ENCODE measurements around the gene HDAC9.

The HDAC9 gene

DNA sequence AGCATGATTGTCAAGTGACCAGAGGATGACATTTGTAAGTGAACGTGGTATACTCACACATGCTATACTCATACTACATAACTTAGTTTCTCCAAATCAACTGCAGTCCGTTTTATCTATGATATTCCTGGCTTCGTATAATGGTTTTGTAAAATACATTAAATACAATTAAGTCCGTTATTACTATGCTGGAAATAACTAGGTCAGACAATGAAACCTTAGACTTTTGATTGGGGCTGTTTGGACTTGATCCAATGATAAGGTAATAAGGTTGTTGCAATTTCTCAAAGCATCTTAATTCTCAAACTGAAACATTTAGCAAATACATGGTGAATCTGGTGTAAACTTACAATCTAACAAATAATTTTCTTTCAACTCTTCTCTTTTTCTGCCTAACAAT is 504.9 kb downstream of the HDAC9 start:
- Histone ChIP-seq H3K4me3 (ENCODE audit: low read depth, low read length) (no peak overlapping the region), H3K4me1 (ENCODE audit: control insufficient read depth, insufficient read depth, low read length) (no peaks in the 10 kb centered on the region), H3K36me3 (ENCODE audit: control insufficient read depth in 2 of 2, insufficient read depth in 1 of 2, low read length in 2 of 2) (no peaks in the 10 kb centered on the region), H3K9me3 (ENCODE audit: control insufficient read depth, insufficient read depth, low read depth, low read length) (no peaks in the 10 kb centered on the region), H3K27ac (ENCODE audit: extremely low read depth, low read depth, low read length) (no peak overlapping the region)
- TF ChIP-seq ZNF311 (tag by site-specific recombination; IDR thresholded peaks at IDR 0.05; ENCODE audit: borderline replicate concordance) (no peak), ZNF214 (tag by site-specific recombination; IDR thresholded peaks at IDR 0.05; ENCODE audit: borderline replicate concordance) (no peak), ZNF555 (tag by site-specific recombination; conservative IDR thresholded peaks at IDR 0.05) (no peak), ZNF621 (tag by site-specific recombination; IDR thresholded peaks at IDR 0.05) (no peak)
- TF ChIP-seq, protein P1, sequence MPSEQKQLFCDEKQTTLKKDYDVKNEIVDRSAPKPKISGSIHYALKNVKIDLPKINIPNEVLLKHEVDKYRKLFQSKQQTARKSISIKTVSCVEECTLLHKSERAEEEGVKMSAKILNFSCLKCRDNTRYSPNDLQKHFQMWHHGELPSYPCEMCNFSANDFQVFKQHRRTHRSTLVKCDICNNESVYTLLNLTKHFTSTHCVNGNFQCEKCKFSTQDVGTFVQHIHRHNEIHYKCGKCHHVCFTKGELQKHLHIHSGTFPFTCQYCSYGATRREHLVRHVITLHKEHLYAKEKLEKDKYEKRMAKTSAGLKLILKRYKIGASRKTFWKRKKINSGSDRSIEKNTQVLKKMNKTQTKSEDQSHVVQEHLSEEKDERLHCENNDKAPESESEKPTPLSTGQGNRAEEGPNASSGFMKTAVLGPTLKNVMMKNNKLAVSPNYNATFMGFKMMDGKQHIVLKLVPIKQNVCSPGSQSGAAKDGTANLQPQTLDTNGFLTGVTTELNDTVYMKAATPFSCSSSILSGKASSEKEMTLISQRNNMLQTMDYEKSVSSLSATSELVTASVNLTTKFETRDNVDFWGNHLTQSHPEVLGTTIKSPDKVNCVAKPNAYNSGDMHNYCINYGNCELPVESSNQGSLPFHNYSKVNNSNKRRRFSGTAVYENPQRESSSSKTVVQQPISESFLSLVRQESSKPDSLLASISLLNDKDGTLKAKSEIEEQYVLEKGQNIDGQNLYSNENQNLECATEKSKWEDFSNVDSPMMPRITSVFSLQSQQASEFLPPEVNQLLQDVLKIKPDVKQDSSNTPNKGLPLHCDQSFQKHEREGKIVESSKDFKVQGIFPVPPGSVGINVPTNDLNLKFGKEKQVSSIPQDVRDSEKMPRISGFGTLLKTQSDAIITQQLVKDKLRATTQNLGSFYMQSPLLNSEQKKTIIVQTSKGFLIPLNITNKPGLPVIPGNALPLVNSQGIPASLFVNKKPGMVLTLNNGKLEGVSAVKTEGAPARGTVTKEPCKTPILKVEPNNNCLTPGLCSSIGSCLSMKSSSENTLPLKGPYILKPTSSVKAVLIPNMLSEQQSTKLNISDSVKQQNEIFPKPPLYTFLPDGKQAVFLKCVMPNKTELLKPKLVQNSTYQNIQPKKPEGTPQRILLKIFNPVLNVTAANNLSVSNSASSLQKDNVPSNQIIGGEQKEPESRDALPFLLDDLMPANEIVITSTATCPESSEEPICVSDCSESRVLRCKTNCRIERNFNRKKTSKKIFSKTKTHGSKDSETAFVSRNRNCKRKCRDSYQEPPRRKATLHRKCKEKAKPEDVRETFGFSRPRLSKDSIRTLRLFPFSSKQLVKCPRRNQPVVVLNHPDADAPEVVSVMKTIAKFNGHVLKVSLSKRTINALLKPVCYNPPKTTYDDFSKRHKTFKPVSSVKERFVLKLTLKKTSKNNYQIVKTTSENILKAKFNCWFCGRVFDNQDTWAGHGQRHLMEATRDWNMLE (tag by site-specific recombination; conservative IDR thresholded peaks at IDR 0.05; ENCODE audit: low read depth): no peak
- TF ChIP-seq, protein P2, sequence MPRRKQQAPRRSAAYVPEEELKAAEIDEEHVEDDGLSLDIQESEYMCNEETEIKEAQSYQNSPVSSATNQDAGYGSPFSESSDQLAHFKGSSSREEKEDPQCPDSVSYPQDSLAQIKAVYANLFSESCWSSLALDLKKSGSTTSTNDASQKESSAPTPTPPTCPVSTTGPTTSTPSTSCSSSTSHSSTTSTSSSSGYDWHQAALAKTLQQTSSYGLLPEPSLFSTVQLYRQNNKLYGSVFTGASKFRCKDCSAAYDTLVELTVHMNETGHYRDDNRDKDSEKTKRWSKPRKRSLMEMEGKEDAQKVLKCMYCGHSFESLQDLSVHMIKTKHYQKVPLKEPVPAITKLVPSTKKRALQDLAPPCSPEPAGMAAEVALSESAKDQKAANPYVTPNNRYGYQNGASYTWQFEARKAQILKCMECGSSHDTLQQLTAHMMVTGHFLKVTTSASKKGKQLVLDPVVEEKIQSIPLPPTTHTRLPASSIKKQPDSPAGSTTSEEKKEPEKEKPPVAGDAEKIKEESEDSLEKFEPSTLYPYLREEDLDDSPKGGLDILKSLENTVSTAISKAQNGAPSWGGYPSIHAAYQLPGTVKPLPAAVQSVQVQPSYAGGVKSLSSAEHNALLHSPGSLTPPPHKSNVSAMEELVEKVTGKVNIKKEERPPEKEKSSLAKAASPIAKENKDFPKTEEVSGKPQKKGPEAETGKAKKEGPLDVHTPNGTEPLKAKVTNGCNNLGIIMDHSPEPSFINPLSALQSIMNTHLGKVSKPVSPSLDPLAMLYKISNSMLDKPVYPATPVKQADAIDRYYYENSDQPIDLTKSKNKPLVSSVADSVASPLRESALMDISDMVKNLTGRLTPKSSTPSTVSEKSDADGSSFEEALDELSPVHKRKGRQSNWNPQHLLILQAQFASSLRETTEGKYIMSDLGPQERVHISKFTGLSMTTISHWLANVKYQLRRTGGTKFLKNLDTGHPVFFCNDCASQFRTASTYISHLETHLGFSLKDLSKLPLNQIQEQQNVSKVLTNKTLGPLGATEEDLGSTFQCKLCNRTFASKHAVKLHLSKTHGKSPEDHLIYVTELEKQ (tag by site-specific recombination; IDR thresholded peaks at IDR 0.05; ENCODE audit: borderline replicate concordance): no peak
- POLR2A ChIA-PET: no interaction called here
- CTCF ChIA-PET: no interaction called here

DNA sequence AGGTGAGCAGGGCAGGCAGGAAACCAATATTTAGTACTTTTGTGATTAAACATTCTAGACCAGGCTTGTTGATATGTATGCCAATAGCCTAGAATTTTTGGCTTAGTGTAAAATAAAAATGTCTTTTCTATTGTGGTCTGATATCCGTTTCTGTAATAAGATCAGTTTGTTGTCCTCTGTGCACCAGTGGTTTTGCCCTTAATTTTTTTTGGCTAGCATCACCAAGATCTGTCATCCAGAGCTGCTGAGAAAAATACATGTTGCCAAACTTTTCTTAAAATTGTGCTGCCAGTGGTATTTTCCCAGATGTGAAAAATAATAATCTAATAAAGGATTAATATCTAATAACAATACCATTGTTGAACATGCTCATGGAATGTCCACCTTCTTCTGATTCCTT is 506.3 kb downstream of the HDAC9 start:
- Histone ChIP-seq H3K4me3 (ENCODE audit: low read depth, low read length) (no peak overlapping the region), H3K9me3 (ENCODE audit: control insufficient read depth, insufficient read depth, low read depth, low read length) (no peaks in the 10 kb centered on the region), H3K27ac (ENCODE audit: extremely low read depth, low read depth, low read length) (no peak overlapping the region), H3K4me1 (ENCODE audit: control insufficient read depth, insufficient read depth, low read length) (no peaks in the 10 kb centered on the region), H3K36me3 (ENCODE audit: control insufficient read depth in 2 of 2, insufficient read depth in 1 of 2, low read length in 2 of 2) (no peaks in the 10 kb centered on the region)
- POLR2A ChIA-PET: no interaction called here
- CTCF ChIA-PET: no interaction called here
- TF ChIP-seq ZNF747 (tag by site-specific recombination; IDR thresholded peaks at IDR 0.05) (no peak), ZNF169 (tag by site-specific recombination; IDR thresholded peaks at IDR 0.05) (no peak), ZNF76 (tag by site-specific recombination; IDR thresholded peaks at IDR 0.05; ENCODE audit: borderline replicate concordance, low read depth) (no peak), ZNF2 (tag by site-specific recombination; IDR thresholded peaks at IDR 0.05) (no peak), ZBTB20 (tag by site-specific recombination; IDR thresholded peaks at IDR 0.05) (no peak), KLF7 (tag by site-specific recombination; IDR thresholded peaks at IDR 0.05; ENCODE audit: borderline replicate concordance) (no peak), HOXD13 (CRISPR knock-in tag; IDR thresholded peaks at IDR 0.05; ENCODE audit: borderline replicate concordance) (no peak), GLI4 (tag by site-specific recombination; IDR thresholded peaks at IDR 0.05) (no peak), ZNF561 (tag by site-specific recombination; IDR thresholded peaks at IDR 0.05; ENCODE audit: borderline replicate concordance) (no peak), ZNF175 (tag by site-specific recombination; IDR thresholded peaks at IDR 0.05) (no peak), SETDB1 (IDR thresholded peaks at IDR 0.05; ENCODE audit: insufficient read length, low read length) (no peak)
- TF ChIP-seq, protein P1 (tag by site-specific recombination; conservative IDR thresholded peaks at IDR 0.05; ENCODE audit: low read depth): no peak
- TF ChIP-seq, protein P3, sequence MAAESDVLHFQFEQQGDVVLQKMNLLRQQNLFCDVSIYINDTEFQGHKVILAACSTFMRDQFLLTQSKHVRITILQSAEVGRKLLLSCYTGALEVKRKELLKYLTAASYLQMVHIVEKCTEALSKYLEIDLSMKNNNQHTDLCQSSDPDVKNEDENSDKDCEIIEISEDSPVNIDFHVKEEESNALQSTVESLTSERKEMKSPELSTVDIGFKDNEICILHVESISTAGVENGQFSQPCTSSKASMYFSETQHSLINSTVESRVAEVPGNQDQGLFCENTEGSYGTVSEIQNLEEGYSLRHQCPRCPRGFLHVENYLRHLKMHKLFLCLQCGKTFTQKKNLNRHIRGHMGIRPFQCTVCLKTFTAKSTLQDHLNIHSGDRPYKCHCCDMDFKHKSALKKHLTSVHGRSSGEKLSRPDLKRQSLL (tag by site-specific recombination; IDR thresholded peaks at IDR 0.05): no peak
- TF ChIP-seq, protein P4, sequence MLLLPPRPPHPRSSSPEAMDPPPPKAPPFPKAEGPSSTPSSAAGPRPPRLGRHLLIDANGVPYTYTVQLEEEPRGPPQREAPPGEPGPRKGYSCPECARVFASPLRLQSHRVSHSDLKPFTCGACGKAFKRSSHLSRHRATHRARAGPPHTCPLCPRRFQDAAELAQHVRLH (tag by site-specific recombination; IDR thresholded peaks at IDR 0.05): no peak
